ENCODE measurements around the gene ZNF385B. TPM values are rescaled to one million over a fixed set of nuclear protein-coding genes. Genes with fewer than 3 reads are reported as not detected.

Gene ZNF385B
- total and polyA plus RNA-seq, 8 donors: 4.6 to 51.3 (median 6.1) TPM

GRCh38 chr2:179454443-179455171, 406.8 kb downstream of the ZNF385B start:
- intact Hi-C loops (cut with DNase I): no loop called here
- H3K36me3 ChIP-seq: no peaks in the 10 kb centered on the region
- H3K4me3 ChIP-seq: no peak overlapping the region
- DNase-seq (no peak), ATAC-seq (peak; percentile 76)
- no peak for TF ChIP-seq CTCF (IDR thresholded peaks at IDR 0.05)
- H3K4me1 ChIP-seq: no peaks in the 10 kb centered on the region
- H3K27me3 ChIP-seq: no peaks in the 10 kb centered on the region
- no peak overlapping the region for H3K27ac ChIP-seq
- peaks cover 0 to 6% of the 10 kb centered on the region in 2 donors for H3K9me3 ChIP-seq

- DNase-seq: no peak
- no peak overlapping the region for H3K27ac ChIP-seq
- ATAC-seq: no peak
- H3K27me3 ChIP-seq: no peaks in the 10 kb centered on the region
- intact Hi-C loops (cut with DNase I): no loop called here
- H3K4me1 ChIP-seq: no peaks in the 10 kb centered on the region
- H3K36me3 ChIP-seq: no peaks in the 10 kb centered on the region
- no peak for TF ChIP-seq CTCF (IDR thresholded peaks at IDR 0.05)
- no peak overlapping the region for H3K4me3 ChIP-seq
- no peaks in the 10 kb centered on the region for H3K9me3 ChIP-seq
Observed at GRCh38 chr2:179449010-179449409, 412.4 kb downstream of the ZNF385B start.

GRCh38 chr2:179447839-179448447, 413.5 kb downstream of the ZNF385B start:
- DNase-seq (no peak), ATAC-seq (no peak)
- no peak overlapping the region for H3K4me3 ChIP-seq
- H3K4me1 ChIP-seq: peaks cover 0 to 10% of the 10 kb centered on the region in 2 donors
- H3K36me3 ChIP-seq: no peaks in the 10 kb centered on the region
- no peaks in the 10 kb centered on the region for H3K9me3 ChIP-seq
- no peaks in the 10 kb centered on the region for H3K27me3 ChIP-seq
- no peak for TF ChIP-seq CTCF (IDR thresholded peaks at IDR 0.05)
- no peak overlapping the region for H3K27ac ChIP-seq
- intact Hi-C loops (cut with DNase I): no loop called here

- Histone ChIP-seq H3K4me1 (peaks cover 0 to 12% of the 10 kb centered on the region in 2 donors), H3K27ac (no peak overlapping the region), H3K36me3 (no peaks in the 10 kb centered on the region), H3K4me3 (no peak overlapping the region), H3K27me3 (no peaks in the 10 kb centered on the region), H3K9me3 (no peaks in the 10 kb centered on the region)
- DNase-seq: no peak
- intact Hi-C loops (cut with DNase I): no loop called here
- ATAC-seq: no peak
- no peak for TF ChIP-seq CTCF (IDR thresholded peaks at IDR 0.05)
Observed at GRCh38 chr2:179447421-179447820, 414.0 kb downstream of the ZNF385B start.

GRCh38 chr2:179446476-179447141, 414.8 kb downstream of the ZNF385B start:
- DNase-seq (no peak), ATAC-seq (no peak)
- peaks cover 0 to 12% of the 10 kb centered on the region in 2 donors for H3K4me1 ChIP-seq
- intact Hi-C loops (cut with DNase I): no loop called here
- no peaks in the 10 kb centered on the region for H3K27me3 ChIP-seq
- H3K36me3 ChIP-seq: no peaks in the 10 kb centered on the region
- no peak overlapping the region for H3K4me3 ChIP-seq
- H3K27ac ChIP-seq: no peak overlapping the region
- no peaks in the 10 kb centered on the region for H3K9me3 ChIP-seq
- TF ChIP-seq CTCF (IDR thresholded peaks at IDR 0.05): no peak
